ENCODE results near the gene IQGAP3. TPM values are rescaled to one million over a fixed set of nuclear protein-coding genes. Genes with fewer than 3 reads are reported as not detected.

Gene IQGAP3
- total and polyA plus RNA-seq, 4 donors: under 0.01 to 8.5 (median 0.43) TPM

GRCh38 chr1:156600733-156601121 is 28.4 kb upstream of the IQGAP3 start:
- H3K9me3 ChIP-seq (ENCODE audit: control insufficient read depth in 4 of 4, low read length in 3 of 4): no peaks in the 10 kb centered on the region
- 3% methylated on average over 13 of the region's 13 CpGs for WGBS
- peaks cover 3 to 24% (median 9%) of the 10 kb centered on the region in 4 donors for H3K36me3 ChIP-seq (ENCODE audit: control insufficient read depth in 4 of 4, insufficient read depth in 3 of 4, low read depth in 1 of 4, low read length in 3 of 4)
- TF ChIP-seq NR2F2 (IDR thresholded peaks at IDR 0.05) (no peak), EGR1 (IDR thresholded peaks at IDR 0.05; ENCODE audit: low read depth in 2 of 2) (no peak), FOXA1 (IDR thresholded peaks at IDR 0.05) (no peak), RAD21 (IDR thresholded peaks at IDR 0.05) (no peak)
- H3K27me3 ChIP-seq (ENCODE audit: control insufficient read depth in 4 of 4, insufficient read depth in 4 of 4, low read length in 3 of 4): no peaks in the 10 kb centered on the region
- peak overlapping the region; percentile 65 to 80 (median 79) for H3K4me3 ChIP-seq (ENCODE audit: low read depth in 1 of 3, low read length in 3 of 3)
- DNase-seq (ENCODE audit: low spot score): no peak
- peaks cover 5 to 16% (median 11%) of the 10 kb centered on the region in 4 donors for H3K4me1 ChIP-seq (ENCODE audit: control insufficient read depth in 4 of 4, insufficient read depth in 4 of 4, low read length in 3 of 4)
- peak overlapping the region; percentile 42 to 54 for H3K27ac ChIP-seq (ENCODE audit: low read depth in 1 of 2, low read length in 2 of 2)
- peak overlapping the region; percentile 21 to 24 for H3K9ac ChIP-seq (ENCODE audit: low read depth in 1 of 2, low read length in 2 of 2)

DNA sequence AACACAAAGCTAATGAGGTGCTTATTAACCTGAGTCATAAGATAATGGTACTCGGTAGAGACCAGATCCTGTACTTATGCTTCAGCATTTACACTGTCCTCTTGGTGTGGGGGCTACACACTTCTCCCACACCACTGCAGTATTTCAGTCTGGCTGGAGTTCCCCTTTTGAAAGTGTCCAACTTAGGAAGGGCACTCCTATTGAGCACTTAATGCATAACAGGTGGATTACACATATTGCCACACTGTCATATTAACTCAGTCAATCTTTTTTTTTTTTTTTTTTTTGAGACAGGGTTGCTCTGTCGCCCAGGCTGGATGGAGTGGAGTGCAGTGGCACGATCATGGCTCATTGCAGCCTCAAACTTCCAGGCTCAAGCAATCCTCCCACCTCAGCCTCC is 27.4 kb upstream of the IQGAP3 start:
- Histone ChIP-seq H3K9ac (ENCODE audit: low read depth in 1 of 2, low read length in 2 of 2) (no peak overlapping the region), H3K4me3 (ENCODE audit: low read depth in 1 of 3, low read length in 3 of 3) (no peak overlapping the region), H3K9me3 (ENCODE audit: control insufficient read depth in 4 of 4, low read length in 3 of 4) (no peaks in the 10 kb centered on the region), H3K27me3 (ENCODE audit: control insufficient read depth in 4 of 4, insufficient read depth in 4 of 4, low read length in 3 of 4) (no peaks in the 10 kb centered on the region), H3K27ac (ENCODE audit: low read depth in 1 of 2, low read length in 2 of 2) (no peak overlapping the region), H3K4me1 (ENCODE audit: control insufficient read depth in 4 of 4, insufficient read depth in 4 of 4, low read length in 3 of 4) (peaks cover 5 to 16% (median 11%) of the 10 kb centered on the region in 4 donors), H3K36me3 (ENCODE audit: control insufficient read depth in 4 of 4, insufficient read depth in 3 of 4, low read depth in 1 of 4, low read length in 3 of 4) (peaks cover 6 to 28% (median 13%) of the 10 kb centered on the region in 4 donors)
- no peak for DNase-seq (ENCODE audit: low spot score)
- 80% methylated on average over 3 of the region's 3 CpGs for WGBS
- no peak for TF ChIP-seq HNF4G (IDR thresholded peaks at IDR 0.05)

DNA sequence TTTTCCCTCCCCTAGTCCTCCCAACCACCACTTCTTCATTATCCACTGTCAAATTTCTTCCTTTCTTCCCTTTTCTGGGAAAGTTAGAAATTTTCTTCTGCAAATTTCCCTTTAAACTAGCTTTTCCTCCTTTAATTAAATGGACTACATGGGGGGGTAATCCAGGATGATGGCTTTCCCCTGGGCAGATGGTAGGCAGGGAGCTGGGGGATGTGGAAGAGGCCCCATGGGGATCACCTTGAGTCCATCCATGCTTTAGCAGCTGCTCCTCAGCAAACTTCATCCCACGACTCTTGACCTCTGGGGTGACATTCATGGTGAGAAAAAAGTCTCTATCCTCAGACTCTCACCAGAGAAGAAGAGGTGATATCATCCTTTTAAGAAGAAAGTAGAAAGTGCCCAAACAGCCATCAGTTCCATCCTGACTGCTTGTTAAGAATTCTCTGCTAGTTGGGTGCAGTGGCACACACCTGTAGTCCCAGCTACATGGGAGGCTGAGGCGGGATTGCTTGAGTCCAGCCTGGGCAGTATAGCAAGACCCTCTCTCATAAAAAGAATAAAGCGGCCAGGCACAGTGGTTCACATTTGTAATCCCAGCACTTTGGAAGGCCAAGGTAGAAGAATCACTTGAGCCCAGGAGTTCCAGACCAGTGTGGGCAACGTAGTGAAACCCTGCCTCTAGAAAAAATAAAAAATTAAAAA is 26.5 kb upstream of the IQGAP3 start:
- Histone ChIP-seq H3K36me3 (ENCODE audit: control insufficient read depth in 4 of 4, insufficient read depth in 3 of 4, low read depth in 1 of 4, low read length in 3 of 4) (peaks cover 6 to 33% (median 16%) of the 10 kb centered on the region in 4 donors), H3K4me3 (ENCODE audit: low read depth in 1 of 3, low read length in 3 of 3) (no peak overlapping the region), H3K4me1 (ENCODE audit: control insufficient read depth in 4 of 4, insufficient read depth in 4 of 4, low read length in 3 of 4) (peaks cover 5 to 16% (median 11%) of the 10 kb centered on the region in 4 donors), H3K9me3 (ENCODE audit: control insufficient read depth in 4 of 4, low read length in 3 of 4) (no peaks in the 10 kb centered on the region), H3K27me3 (ENCODE audit: control insufficient read depth in 4 of 4, insufficient read depth in 4 of 4, low read length in 3 of 4) (no peaks in the 10 kb centered on the region), H3K9ac (ENCODE audit: low read depth in 1 of 2, low read length in 2 of 2) (no peak overlapping the region), H3K27ac (ENCODE audit: low read depth in 1 of 2, low read length in 2 of 2) (no peak overlapping the region)
- 78% methylated on average over 4 of the region's 4 CpGs for WGBS
- no peak for DNase-seq (ENCODE audit: low spot score)
- TF ChIP-seq FOXA2 (IDR thresholded peaks at IDR 0.05): no peak
- TF ChIP-seq, protein P1, sequence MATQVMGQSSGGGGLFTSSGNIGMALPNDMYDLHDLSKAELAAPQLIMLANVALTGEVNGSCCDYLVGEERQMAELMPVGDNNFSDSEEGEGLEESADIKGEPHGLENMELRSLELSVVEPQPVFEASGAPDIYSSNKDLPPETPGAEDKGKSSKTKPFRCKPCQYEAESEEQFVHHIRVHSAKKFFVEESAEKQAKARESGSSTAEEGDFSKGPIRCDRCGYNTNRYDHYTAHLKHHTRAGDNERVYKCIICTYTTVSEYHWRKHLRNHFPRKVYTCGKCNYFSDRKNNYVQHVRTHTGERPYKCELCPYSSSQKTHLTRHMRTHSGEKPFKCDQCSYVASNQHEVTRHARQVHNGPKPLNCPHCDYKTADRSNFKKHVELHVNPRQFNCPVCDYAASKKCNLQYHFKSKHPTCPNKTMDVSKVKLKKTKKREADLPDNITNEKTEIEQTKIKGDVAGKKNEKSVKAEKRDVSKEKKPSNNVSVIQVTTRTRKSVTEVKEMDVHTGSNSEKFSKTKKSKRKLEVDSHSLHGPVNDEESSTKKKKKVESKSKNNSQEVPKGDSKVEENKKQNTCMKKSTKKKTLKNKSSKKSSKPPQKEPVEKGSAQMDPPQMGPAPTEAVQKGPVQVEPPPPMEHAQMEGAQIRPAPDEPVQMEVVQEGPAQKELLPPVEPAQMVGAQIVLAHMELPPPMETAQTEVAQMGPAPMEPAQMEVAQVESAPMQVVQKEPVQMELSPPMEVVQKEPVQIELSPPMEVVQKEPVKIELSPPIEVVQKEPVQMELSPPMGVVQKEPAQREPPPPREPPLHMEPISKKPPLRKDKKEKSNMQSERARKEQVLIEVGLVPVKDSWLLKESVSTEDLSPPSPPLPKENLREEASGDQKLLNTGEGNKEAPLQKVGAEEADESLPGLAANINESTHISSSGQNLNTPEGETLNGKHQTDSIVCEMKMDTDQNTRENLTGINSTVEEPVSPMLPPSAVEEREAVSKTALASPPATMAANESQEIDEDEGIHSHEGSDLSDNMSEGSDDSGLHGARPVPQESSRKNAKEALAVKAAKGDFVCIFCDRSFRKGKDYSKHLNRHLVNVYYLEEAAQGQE (IDR thresholded peaks at IDR 0.05): no peak
- no peak for TF ChIP-seq HNF4A (conservative IDR thresholded peaks at IDR 0.05)
- TF ChIP-seq ZBTB33 (IDR thresholded peaks at IDR 0.05): no peak
- no peak for TF ChIP-seq NR2F2 (IDR thresholded peaks at IDR 0.05)
- no peak for TF ChIP-seq YY1 (IDR thresholded peaks at IDR 0.05)
- TF ChIP-seq SP1 (IDR thresholded peaks at IDR 0.05): no peak
- TF ChIP-seq ATF3 (IDR thresholded peaks at IDR 0.05): no peak
- TF ChIP-seq RXRA (IDR thresholded peaks at IDR 0.05): no peak

All from liver (tissue), 9 donors.